ENCODE measurements around the gene CST4. TPM values are rescaled to one million over a fixed set of nuclear protein-coding genes. Genes with fewer than 3 reads are reported as not detected.

The CST4 gene
- total RNA-seq, 4 donors from 2014 or later: not detected

DNA sequence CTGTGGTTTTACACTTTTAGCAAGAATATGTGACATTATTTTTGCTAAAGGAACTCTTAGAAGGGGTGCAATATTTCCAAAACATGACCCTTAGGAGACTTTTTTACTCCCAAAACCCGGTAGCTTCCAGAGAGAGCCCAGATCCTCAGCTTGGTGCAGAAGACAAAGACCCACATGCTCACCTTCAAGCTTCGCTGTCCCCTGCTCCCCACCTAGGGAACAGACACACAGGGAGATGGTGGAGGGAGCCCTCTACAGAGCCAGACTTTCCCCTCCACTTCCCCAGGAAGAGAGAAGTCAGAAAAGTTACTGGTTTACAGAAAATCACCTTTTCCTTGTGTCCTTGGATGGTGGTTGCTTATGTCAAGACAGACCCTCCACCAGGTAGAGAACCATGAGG lies 5.0 kb downstream of the CST4 start:
- DNase-seq: no peak
- Histone ChIP-seq H3K27me3 (peaks cover 0 to 30% (median 0%) of the 10 kb centered on the region in 4 donors), H3K36me3 (no peaks in the 10 kb centered on the region), H3K9me3 (no peaks in the 10 kb centered on the region), H3K4me1 (peaks cover 0 to 12% (median 0%) of the 10 kb centered on the region in 3 donors), H3K4me3 (no peak overlapping the region), H3K27ac (no peak overlapping the region)
- TF ChIP-seq POLR2A (IDR thresholded peaks at IDR 0.05): no peak
- TF ChIP-seq, protein P1, sequence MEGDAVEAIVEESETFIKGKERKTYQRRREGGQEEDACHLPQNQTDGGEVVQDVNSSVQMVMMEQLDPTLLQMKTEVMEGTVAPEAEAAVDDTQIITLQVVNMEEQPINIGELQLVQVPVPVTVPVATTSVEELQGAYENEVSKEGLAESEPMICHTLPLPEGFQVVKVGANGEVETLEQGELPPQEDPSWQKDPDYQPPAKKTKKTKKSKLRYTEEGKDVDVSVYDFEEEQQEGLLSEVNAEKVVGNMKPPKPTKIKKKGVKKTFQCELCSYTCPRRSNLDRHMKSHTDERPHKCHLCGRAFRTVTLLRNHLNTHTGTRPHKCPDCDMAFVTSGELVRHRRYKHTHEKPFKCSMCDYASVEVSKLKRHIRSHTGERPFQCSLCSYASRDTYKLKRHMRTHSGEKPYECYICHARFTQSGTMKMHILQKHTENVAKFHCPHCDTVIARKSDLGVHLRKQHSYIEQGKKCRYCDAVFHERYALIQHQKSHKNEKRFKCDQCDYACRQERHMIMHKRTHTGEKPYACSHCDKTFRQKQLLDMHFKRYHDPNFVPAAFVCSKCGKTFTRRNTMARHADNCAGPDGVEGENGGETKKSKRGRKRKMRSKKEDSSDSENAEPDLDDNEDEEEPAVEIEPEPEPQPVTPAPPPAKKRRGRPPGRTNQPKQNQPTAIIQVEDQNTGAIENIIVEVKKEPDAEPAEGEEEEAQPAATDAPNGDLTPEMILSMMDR (IDR thresholded peaks at IDR 0.05): no peak
- WGBS, 2 donors: 75 to 86% methylated on average over 1 to 2 of the region's 2 CpGs
- intact Hi-C loops (cut with DNase I): no loop called here

DNA sequence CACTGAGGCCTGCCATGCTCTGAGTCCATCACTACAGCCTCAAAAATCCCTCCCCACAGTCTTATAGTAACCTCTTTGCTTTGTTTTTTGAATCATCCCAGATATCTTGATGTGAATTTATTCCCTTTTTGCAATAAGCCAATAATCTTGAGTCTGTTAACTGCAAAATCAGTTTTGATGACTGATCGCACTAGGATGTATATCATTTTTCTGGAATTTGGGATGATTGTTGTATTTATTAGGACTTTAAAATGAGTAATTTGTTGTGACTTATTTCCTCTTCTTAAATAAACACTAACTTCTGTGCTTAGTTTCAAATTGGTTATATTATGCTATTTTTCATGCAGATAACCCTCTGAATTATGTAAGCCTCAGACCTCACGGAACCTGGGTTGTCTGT lies 5.6 kb downstream of the CST4 start:
- TF ChIP-seq, protein P1 (IDR thresholded peaks at IDR 0.05): no peak
- no peak for TF ChIP-seq POLR2A (IDR thresholded peaks at IDR 0.05)
- Histone ChIP-seq H3K9me3 (no peaks in the 10 kb centered on the region), H3K4me1 (peaks cover 0 to 12% (median 0%) of the 10 kb centered on the region in 3 donors), H3K36me3 (no peaks in the 10 kb centered on the region), H3K27me3 (peaks cover 0 to 27% (median 0%) of the 10 kb centered on the region in 4 donors), H3K27ac (no peak overlapping the region), H3K4me3 (no peak overlapping the region)
- intact Hi-C loops (cut with DNase I): no loop called here
- no peak for DNase-seq
- WGBS, 2 donors: 78 to 80% methylated on average over 2 of the region's 2 CpGs

DNA sequence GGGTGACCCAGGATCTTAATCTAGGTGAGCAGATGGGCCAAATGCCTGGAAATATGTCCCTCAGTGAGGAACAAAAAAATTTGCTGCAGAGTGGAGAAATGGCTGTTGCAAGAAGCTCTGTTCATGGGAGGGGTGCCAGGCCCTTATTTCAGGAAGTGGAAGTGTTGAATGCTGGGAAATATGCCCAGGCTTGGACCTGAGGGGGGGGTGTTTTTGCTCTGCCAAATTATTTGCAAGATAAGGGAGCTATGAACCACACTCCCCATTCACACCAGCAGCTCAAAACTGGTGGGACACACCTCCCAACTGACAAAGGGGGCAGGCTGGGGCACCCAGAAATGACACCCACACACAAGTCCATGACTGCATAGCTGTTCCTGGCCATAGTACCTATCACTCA lies 8.7 kb downstream of the CST4 start:
- Histone ChIP-seq H3K27ac (no peak overlapping the region), H3K36me3 (no peaks in the 10 kb centered on the region), H3K27me3 (peaks cover 0 to 12% (median 0%) of the 10 kb centered on the region in 4 donors), H3K9me3 (no peaks in the 10 kb centered on the region), H3K4me3 (no peak overlapping the region), H3K4me1 (peaks cover 0 to 12% (median 0%) of the 10 kb centered on the region in 3 donors)
- intact Hi-C loops (cut with DNase I): no loop called here
- no peak for DNase-seq
- TF ChIP-seq, protein P1 (IDR thresholded peaks at IDR 0.05): no peak
- TF ChIP-seq POLR2A (IDR thresholded peaks at IDR 0.05): no peak

DNA sequence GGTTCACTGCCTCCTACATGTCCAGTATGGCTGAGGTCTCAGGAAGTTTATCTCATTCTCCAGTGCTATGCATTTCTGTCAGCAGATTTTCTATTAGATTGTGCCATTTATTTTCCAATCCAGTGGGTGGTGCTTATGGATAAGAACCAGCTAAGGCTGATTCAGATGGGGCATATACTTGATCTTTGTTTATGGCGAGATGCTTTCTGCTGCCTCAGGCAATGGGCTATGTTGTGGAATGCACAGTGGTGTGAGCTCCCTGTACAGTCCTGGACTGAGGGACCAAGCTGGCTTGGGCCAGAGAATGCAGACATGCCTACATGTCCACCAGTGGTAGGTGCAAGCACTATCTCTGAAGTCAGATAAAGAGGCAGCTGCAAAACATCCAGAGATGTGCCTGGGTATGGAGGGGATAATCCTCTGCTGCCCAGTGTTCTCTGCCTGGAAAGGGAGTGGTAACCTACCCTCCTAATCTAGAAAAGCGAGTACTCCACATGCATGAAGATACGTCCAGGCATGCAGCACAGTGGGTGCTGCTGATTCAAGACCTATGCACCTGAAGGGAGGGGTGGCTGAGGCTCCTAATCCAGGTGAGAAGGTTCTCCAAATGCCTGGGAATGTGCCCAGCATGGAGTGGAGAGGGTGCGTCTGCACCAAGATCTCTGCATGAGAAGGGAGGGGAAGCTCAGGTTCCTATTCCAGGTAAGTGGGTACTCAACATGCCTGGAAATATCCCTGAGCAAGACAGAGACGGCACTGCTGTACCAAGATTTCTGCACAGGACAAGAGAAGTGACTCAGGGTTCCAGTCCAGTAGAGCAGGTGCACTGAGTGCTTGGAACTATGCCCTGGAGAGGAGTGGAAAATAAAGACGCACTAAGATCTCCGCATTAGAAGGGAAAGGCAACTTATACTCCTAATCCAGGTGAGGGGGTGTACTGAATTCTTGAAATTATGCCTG lies 9.4 kb downstream of the CST4 start:
- WGBS, 2 donors: 50 to 53% methylated on average over 5 to 6 of the region's 7 CpGs
- intact Hi-C loops (cut with DNase I): no loop called here
- Histone ChIP-seq H3K4me1 (peaks cover 0 to 12% (median 0%) of the 10 kb centered on the region in 3 donors), H3K4me3 (no peak overlapping the region), H3K9me3 (no peaks in the 10 kb centered on the region), H3K27ac (no peak overlapping the region), H3K27me3 (peaks cover 0 to 9% (median 0%) of the 10 kb centered on the region in 4 donors), H3K36me3 (no peaks in the 10 kb centered on the region)
- DNase-seq: no peak
- TF ChIP-seq POLR2A (IDR thresholded peaks at IDR 0.05): no peak
- TF ChIP-seq, protein P1 (IDR thresholded peaks at IDR 0.05): no peak

DNA sequence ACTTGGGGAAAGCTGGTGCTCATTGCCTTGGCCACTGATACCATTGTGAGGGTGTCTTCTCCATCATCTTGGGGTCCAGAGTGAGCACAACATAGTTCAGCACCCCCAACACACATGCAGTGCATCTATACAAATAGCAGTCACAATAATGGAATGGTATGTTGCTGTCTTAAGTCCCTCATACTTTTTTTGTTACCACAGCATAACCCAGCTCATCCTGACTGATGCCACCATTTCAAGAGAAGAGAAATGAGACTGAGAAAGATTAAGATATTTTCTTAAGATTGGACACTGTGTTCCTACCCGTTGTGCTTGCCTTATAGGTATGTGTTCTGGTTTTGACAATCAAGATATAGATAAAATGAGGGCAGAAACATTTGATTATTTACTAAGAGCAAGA lies 15.6 kb downstream of the CST4 start:
- TF ChIP-seq, protein P1 (IDR thresholded peaks at IDR 0.05): no peak
- no peak for TF ChIP-seq POLR2A (IDR thresholded peaks at IDR 0.05)
- 79 to 86% methylated on average over 1 of the region's 1 CpG for WGBS, 2 donors
- Histone ChIP-seq H3K4me1 (no peaks in the 10 kb centered on the region), H3K9me3 (no peaks in the 10 kb centered on the region), H3K36me3 (no peaks in the 10 kb centered on the region), H3K4me3 (no peak overlapping the region), H3K27me3 (no peaks in the 10 kb centered on the region), H3K27ac (no peak overlapping the region)
- intact Hi-C loops (cut with DNase I): no loop called here
- DNase-seq: no peak

Data from esophagus squamous epithelium (tissue), 5 donors.